GM19372 (cell line): ENCODE data around the gene HTR4.
"Not testable (repeated sequence)": the region's sequence is repeated elsewhere in the genome, so short reads cannot be mapped to it uniquely, and the experiment has no call there.

ENCODE experiments used
- ATAC-seq: cut with Tn5 transposase; IDR thresholded peaks from one replicate; pipeline ENCODE4 v1.9.1; 2021; ENCODE audit warnings: mild to moderate bottlenecking, low read depth, moderate library complexity; ENCODE audit not compliant: unreplicated experiment

HTR4 gene, protein sequence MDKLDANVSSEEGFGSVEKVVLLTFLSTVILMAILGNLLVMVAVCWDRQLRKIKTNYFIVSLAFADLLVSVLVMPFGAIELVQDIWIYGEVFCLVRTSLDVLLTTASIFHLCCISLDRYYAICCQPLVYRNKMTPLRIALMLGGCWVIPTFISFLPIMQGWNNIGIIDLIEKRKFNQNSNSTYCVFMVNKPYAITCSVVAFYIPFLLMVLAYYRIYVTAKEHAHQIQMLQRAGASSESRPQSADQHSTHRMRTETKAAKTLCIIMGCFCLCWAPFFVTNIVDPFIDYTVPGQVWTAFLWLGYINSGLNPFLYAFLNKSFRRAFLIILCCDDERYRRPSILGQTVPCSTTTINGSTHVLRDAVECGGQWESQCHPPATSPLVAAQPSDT

DNA sequence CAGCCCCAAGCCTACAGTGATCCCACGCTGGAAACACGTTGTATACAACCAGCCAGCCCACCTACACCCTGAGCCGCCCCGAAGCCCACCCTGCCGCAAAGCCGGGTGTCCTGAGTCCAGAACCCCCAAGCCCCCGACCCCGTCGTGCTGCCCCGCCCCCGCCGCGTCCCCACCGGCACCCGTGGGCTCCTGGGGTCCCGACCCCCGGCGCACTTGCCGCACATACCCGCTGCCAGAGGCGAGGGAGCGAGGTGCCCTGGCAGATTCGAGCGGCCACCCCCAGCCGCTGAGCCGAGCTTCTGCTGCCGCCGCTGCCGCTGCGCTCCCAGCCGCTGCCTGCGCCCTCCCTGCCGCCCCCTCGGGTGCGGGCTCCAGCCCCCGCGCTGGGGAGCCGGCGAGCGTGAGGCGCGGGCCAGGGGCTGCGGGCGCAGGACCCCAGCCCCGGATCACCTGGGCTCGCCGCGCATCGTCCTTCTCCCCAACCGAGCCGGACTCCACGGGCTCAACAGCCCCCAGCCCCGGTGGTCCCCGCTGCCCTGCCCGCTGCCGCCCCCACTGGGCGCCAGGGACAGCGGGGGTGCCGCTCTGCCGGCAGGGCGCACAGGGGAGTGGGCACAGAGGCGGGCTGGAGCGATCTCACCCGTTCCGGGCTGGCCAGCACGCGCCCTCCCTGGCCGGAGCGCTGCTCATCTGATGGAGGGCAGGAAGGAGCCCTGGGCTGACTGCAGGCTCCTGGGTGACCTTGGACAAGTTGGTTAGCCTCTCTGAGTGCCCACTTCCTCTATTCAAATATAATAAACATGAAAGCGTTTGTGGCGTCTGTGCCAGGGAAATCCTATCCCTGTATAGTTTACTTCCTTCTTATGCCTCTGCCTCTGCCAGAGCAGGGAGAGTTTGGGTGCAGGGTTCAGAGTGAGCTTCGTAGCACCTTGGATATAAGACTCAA, at the start of gene HTR4:
TSS of gene HTR4 (minus strand) at position 692 of the 946 bp plus-strand sequence. CDS start 17,513 bp downstream, outside the sequence.
- no peak for ATAC-seq

DNA sequence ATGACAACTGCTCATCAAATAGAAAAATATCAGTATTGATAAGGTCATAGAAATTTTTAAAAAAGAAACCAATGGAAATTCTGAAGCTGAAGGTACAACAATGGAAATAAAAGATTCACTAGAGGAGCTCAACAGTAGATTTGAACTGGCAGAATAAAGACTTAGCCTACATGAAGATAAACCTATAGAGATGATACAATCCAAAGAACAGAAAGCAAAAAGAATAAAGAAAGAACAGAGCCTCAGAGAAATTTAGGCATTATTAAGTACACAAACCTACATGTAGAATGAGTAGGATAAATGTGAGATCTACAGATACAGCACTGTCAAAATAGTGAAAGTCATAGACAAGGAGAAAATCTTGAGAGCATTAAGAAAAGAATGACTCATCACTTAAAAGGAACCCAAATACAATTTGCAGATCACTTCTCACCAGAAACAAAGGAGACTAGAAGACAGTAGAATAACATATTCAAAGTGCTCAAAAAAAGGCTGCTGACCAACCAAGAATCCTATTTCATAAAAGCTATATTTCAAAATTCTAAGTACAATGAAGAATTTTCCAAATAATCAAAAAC, 47.8 kb upstream of the HTR4 start:
- ATAC-seq, result no peak

DNA sequence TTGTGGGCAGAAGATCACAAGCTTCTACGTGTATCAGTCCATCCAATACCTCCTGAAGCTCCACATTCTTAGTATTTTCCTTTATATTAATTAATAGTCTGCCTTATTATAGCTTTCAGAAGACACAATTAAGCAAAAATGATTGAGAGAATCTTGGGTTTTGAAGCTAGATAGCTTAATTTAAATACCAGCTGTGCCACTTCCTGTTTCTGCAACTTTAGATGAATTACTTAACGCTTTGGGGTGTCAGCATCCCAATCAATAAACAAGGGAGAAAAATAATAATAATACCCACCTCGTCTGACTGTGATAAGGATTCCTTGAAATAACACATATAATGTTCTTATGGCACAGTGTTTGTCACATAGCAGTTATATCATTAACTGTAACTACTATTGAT, 44.7 kb upstream of the HTR4 start:
- no peak for ATAC-seq

DNA sequence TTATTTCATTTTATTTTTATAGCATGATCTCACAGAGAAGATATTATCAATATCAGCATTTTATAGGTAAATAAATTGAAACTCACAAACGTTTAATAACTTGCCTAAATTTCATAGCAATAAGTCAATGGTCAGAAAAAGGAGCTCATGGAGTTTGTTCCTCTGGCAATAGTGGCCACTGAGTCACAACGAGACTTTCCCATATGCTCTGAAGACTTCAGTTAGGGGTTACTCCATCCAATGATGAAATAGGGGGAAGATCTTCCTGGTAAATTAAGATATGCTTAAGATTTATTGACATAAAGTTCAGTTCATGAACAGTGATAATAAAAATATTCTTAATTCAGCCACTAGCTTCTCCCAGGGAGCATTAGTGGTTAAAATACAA, 43.5 kb upstream of the HTR4 start:
- no peak for ATAC-seq

DNA sequence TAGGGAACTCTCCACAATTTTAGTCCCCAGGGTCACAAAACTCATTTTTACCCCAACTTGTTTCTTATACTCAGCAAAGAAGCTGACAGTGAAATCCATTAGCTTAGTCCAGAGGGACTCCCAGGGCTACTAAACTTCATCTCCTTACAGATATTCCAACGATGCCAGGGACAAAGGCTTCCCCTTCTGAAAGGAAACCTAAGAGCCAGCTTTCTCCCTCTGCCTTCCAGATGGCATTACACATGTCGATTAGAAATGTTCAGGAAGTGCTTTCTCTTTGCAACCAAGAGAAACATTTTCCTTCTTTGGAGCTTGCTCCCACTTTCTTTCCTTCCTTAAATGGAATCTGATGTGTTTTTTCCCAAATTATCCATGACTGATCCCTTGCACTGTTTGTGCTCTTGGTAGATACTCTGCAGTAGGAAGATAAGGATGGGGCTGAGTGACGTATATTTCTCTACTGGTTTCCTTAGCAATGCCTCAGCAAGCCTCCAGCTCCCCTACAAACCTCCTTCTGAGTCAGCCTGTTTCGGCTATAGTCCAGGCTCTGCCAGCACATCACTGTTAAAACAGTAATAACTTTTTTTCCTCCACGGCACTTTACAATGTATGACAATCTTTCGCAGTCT, 43.0 kb upstream of the HTR4 start:
- no peak for ATAC-seq

DNA sequence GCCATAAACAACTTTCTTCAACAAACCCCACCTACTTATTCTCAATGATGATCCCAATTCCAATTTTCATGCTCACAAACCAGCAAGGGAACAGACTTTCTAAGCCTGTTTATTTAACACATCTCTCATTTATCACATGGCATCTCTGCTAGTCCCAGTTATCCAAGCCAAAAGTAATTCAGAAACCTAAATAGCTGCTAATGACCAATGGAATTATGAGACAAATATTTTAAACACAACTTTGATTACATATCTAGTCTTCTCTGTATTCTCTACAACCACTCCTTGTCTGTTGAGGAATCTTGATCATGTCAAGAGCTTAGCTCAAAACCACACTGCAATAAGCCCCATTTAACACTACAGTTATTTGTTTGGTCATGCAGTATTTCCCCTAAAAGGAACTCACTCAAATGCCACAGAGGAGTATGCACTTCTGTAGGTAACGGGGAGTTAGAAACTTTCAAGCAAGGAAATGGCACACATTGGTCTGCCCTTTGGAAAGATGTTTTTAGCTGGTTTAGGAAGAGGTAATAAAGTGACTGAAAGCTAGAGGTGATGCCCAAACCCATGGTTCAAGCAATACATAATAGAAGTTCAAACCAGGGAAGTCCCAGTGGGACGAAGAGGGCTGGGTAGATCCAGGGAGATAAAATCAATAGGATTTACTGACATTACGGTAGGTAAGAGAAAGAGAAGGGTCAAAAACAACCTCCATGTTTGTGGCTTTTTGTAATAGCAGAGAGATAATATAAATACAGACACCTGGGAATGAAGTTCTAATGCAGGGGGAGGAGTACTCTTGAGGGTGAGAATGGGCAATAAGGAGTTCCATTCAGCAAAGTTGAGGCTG, 42.1 kb upstream of the HTR4 start:
- no peak for ATAC-seq

DNA sequence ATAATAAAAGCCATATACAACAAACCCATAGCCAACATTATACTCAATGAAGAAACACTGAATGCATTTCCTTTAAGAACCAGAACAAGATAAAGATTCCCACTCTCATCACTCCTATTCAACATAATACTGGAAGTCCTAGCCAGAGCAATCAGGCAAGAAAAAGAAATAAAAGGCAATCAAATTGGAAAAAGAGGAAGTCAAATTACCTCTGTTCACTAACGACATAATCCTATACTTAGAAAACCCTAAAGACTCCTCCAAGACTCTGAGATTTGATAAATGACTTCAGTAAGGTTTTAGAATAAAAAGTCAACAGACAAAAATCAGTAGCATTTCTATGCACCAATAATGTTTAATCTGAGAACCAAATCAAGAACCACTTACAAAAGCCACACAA, 36.6 kb upstream of the HTR4 start:
- ATAC-seq, result no peak

DNA sequence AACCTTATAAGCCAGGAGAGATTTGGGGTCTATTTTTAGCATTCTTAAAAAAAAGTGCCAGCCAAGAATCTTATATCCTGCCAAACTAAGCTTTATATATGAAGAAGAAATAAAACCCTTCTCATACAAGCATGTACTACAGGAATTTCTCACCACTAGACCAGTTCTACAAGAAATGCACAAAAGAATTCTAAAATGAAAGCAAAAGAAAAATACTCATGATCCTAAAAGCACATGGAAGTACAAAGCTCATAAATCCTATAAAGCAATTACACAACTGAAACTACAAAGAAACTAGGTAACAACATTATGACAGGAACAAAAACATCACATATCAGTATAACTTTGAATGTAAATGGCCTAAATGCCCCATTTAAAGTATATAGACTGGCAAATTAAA, 34.5 kb upstream of the HTR4 start:
- no peak for ATAC-seq

DNA sequence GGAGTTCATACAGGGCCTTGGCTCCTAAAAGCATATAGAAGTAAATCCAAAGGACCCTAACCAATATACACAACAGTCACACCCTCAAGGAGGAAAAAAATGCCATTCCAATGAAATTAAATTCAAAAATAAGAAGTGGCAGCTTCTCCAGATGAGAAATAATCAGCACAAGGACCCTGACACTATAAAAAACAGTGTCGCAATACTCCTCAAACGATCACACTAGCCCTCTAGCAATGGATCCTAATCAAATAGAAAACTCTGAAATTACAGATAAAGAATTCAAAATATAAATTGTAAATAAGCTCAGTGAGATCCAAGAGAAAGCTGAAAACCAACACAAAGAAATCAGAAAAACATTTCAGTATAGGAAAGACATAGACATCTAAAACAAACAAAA, 33.5 kb upstream of the HTR4 start:
- no peak for ATAC-seq

DNA sequence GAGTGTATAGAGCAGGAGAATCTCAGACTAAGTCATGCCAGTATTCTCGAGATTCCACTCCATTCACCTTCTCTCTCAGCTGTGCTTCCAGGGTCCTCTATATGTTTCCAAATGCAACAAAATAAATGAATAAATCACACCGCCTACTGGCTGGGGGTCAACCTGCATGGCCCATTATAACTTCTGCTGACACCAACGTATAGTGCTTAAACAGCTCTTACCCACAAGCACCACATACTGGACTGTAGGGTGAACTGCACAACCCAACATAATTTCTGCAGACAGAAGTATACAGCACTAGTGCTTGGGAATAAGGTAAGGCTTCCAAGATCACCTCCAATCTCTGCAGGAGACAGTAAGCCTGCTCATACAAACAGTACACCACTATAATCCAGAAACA, 33.1 kb upstream of the HTR4 start:
- ATAC-seq, result peak; percentile 96

DNA sequence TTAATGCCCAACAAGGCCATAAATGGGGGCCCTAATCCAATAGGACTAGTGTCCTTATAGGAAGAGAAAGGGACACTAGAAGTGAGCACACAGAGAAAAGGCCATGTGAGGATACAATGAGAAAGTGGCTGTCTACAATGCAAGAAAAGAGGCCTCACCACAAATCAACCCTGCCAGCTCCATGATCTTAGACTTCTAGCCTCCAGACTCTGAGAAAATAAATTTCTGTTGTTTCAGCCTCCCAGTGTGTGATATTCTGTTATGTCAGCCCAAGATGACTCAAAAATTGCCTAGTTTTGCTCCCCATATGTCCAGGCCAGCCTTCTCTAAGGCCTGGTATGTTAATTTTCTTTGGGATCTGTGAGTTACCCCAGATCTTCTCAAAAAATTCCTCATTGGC, 32.3 kb upstream of the HTR4 start:
- ATAC-seq, result no peak

DNA sequence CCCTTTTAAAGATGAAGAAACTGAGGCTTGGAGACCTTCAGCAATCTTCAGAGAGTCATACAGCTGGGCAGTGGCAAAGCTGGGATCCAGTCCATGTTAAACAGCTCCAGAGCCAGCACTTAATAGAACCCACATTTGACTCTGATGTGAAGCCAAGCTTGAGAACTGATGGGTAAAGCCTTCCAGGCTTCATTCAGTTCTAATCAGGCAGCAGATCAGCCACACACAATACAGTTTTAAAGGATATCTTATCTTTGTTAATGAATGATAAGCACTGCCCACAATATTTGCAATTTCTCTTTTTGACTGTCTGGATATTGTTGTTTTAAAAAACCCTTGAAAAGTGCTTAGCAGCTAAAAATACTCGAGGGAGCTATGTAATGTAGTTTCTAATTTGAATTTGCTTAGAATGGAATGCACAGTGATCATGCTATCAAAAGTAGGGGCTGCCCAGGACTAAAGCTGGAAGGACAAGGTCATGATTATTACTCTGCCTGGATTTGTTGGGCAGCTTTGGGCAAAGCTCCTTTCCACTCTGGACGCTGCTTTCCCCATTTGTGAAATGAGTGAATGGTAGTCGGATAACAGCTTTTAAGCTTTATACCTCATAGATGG, 31.3 kb upstream of the HTR4 start:
- no peak for ATAC-seq

DNA sequence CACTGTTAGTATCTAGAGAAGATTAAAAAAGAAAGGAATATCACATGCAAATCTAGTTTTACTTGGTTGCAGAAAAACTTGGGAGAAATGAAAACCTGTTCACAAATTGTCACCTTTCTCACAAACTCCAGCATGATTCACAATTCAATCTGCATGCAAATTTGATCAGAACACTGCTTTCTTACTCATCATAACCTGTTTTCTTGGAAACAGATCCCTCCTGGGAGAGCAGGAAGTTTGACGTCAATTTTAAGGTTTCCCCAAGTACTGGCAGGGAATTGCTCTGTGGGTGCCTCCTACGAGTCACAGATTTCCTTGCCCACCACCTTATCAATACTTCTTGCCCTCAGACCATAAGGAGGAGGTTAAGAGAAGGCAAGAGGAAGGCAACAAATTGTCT, 30.2 kb upstream of the HTR4 start:
- ATAC-seq, result no peak

DNA sequence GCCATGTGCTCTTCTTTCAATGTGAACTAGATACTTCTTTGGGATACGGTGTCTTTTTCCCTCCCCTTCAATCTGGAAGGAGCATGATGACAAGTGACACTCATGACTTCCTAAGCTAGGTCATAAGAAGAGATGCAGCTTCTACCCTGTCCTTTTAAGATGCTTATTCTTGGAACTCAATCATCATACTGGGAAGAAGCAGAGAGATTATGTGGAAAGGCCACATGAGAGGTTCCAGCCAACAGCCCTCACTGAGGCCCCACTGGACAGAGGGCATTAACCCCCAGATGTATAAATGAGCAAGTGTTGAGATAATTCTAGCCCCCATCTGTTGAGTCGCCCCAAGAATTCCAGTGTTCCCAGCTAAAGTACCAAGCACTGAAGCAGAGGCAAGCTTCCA, 29.3 kb upstream of the HTR4 start:
- ATAC-seq, result no peak

DNA sequence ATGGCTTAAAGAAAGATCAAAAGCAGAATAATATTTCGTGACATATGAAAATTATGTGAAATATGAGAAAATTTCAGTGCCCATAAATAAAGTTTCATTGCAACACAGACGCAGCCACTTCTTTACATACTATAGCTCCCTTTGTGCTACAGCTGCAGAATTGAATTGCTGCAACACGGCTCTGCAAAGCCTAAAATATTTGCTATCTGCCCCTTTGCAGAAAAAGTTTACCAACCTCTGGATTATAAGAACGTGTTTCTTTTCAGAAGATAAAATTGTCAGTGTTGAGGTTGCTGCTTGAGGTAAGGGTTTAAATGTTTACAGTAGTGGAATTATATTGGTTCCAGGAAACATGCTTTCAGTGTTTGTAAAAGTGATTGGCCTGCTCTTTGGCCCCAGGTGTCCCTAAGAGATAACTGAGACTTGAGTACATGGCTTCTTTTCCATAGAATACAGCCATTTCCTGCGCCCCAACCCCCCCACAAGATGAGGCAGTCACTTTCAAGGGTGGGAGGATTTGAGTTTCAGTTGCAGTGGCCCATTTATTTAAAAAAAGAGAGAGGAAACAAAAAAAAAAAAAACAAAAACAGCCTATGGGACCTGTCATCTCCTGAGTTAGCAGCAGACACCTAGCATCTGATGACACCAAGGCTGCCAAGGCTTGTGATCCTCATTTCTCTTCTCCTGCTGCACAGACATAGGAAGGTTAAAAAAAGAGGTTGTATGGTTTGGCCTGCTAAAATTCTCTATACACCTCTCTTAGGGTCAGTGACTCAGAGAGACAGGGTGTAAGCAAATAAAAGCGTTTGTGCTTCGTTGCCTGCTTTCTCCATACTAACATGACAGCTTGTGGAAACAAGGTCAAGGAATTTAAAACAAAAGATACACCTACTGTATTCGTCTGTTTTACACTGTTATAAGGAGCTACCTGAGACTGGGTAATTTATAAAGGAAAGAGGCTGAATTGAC, 28.0 kb upstream of the HTR4 start:
- no peak for ATAC-seq

DNA sequence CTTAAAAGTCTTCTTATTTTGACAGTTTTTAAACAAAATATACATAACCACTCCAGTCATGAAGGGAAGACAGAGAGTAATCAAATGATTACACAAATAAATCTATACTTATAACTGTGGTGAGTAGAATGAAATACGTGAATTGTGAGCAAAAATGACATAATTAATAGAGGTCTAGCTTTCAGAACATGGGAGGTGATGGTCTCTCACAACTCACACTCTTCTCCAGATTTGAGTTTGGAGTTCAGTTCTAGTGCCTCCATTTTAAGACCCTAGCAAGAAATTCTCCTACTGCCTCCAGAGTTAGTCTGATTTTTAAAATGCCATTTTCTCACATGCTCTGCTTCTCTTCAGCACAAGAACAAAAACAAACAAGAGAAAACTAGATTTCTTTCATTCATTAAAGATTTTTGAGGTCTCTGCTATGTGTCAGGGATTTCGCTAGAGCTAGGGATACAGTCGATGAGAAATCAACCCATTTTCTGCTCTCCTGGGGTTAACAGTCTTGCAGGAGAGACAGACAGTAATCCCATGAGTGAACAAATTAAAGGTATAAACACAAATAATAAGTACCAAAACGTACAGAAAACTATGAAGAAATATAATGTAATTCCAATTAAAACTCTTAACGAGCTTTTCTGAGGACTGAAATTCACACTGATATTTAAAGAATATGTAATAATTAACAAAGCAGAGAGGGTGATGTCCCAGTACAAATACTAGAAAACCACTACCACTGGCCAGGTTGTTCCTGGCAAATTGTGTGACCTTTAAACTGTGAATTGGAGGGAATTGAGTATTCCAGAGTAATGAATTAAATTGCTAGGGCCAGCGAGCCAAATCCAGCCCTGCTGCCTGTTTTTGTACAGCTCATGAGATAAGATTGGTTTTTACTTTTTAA, 27.1 kb upstream of the HTR4 start:
- no peak for ATAC-seq

DNA sequence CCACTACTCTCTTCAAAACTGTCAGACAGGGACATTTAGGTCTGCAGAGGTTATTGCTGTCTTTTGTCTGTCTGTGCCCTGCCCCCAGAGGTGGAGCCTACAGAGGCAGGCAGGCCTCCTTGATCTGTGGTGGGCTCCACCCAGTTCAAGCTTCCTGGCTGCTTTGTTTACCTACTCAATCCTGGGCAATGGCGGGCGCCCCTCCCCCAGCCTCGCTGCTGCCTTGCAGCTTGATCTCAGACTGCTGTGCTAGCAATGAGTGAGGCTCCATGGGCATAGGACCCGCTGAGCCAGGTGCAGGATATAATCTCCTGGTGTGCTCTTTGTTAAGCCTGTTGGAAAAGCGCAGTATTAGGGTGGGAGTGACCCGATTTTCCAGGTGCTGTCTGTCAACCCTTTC, 19.4 kb upstream of the HTR4 start:
- ATAC-seq, result not testable (repeated sequence)
